ENCODE data around the gene EVPL.

- TF ChIP-seq CTCF (optimal IDR thresholded peaks at IDR 0.05 in 1 of 3, IDR thresholded peaks at IDR 0.05 in 1 of 3, conservative IDR thresholded peaks at IDR 0.05 in 1 of 3; ENCODE audit: extremely low read depth in 1 of 3, insufficient read depth in 2 of 3, low read length in 3 of 3) = no peak
- no peak for TF ChIP-seq EZH2 (IDR thresholded peaks at IDR 0.05; ENCODE audit: low read length)
Observed at GRCh38 chr17:76072148-76072858, 45.2 kb upstream of the EVPL start, which contains the start of gene SRP68.
